DOHH2 (cell line): ENCODE results near the gene TRIM6.

Experiments
- H3F3A ChIP-seq: fragments of 200-600 bp; sonication (generic), shearing (Covaris generic); 2 replicates; pipeline ENCODE4 v1.6.0; 2016; ENCODE audit warnings: antibody characterized with exemption, mild to moderate bottlenecking; ENCODE audit not compliant: control insufficient read depth, insufficient read depth
- H3K27ac ChIP-seq: fragments of 200-600 bp; sonication (generic); 2 replicates; pipeline ENCODE4 v1.5.1; 2014; ENCODE audit warnings: low read depth, mild to moderate bottlenecking, low read length, moderate library complexity
- H3K27me3 ChIP-seq: fragments of 200-600 bp; sonication (generic); 2 replicates; pipeline ENCODE4 v1.6.1; 2014; ENCODE audit warnings: mild to moderate bottlenecking, low read length, mixed read lengths; ENCODE audit not compliant: control insufficient read depth
- H3K36me3 ChIP-seq: fragments of 200-600 bp; sonication (generic); 2 replicates; pipeline ENCODE4 v1.6.1; 2014; ENCODE audit warnings: mild to moderate bottlenecking, low read length, moderate library complexity, mixed read lengths; ENCODE audit not compliant: control insufficient read depth
- H3K4me1 ChIP-seq: fragments of 200-600 bp; sonication (generic); 2 replicates; pipeline ENCODE4 v1.6.1; 2014; ENCODE audit warnings: mild to moderate bottlenecking, low read length, mixed read lengths; ENCODE audit not compliant: control insufficient read depth
- H3K4me2 ChIP-seq: fragments of 200-600 bp; sonication (generic); 2 replicates; pipeline ENCODE4 v1.6.0; 2014; ENCODE audit warnings: mild to moderate bottlenecking, low read length, moderate library complexity
- H3K4me3 ChIP-seq: fragments of 200-600 bp; sonication (generic); 2 replicates; pipeline ENCODE4 v1.5.1; 2014; ENCODE audit warnings: mild to moderate bottlenecking, low read length, mixed read lengths
- H3K79me2 ChIP-seq: fragments of 200-600 bp; sonication (generic); 2 replicates; pipeline ENCODE4 v1.6.1; 2014; ENCODE audit warnings: mild to moderate bottlenecking, low read length, mixed read lengths; ENCODE audit not compliant: control insufficient read depth
- H3K9me2 ChIP-seq: fragments of 200-600 bp; sonication (generic); replicated peaks from 2 replicates; pipeline ENCODE4 v1.6.1; 2014; ENCODE audit warnings: mild to moderate bottlenecking, low read length, mixed read lengths; ENCODE audit not compliant: control insufficient read depth
- H3K9me3 ChIP-seq: fragments of 200-600 bp; sonication (generic); 2 replicates; pipeline ENCODE4 v1.6.1; 2014; ENCODE audit warnings: antibody characterized with exemption, low read length, mixed read lengths; ENCODE audit not compliant: control insufficient read depth, insufficient read depth
- H4K20me1 ChIP-seq: fragments of 200-600 bp; sonication (generic); 2 replicates; pipeline ENCODE4 v1.6.0; 2014; ENCODE audit warnings: low read depth, mild to moderate bottlenecking, antibody characterized with exemption, low read length, moderate library complexity; ENCODE audit not compliant: control insufficient read depth, insufficient read depth
- EZH2phosphoT487 ChIP-seq: fragments of 200-600 bp; sonication (generic); IDR thresholded peaks from 2 replicates; pipeline ENCODE4 v1.6.1; 2017; ENCODE audit warnings: borderline replicate concordance, mild to moderate bottlenecking, antibody characterized with exemption, low read length, moderate library complexity, mixed read lengths
- TF ChIP-seq, protein P1 (sequence below): fragments of 200-600 bp; sonication (generic); IDR thresholded peaks from one replicate; pipeline ENCODE4 v1.5.1; 2014; ENCODE audit warnings: antibody characterized with exemption, mild to moderate bottlenecking, low read depth, low read length; ENCODE audit not compliant: poor library complexity, severe bottlenecking

The TRIM6 gene

DNA sequence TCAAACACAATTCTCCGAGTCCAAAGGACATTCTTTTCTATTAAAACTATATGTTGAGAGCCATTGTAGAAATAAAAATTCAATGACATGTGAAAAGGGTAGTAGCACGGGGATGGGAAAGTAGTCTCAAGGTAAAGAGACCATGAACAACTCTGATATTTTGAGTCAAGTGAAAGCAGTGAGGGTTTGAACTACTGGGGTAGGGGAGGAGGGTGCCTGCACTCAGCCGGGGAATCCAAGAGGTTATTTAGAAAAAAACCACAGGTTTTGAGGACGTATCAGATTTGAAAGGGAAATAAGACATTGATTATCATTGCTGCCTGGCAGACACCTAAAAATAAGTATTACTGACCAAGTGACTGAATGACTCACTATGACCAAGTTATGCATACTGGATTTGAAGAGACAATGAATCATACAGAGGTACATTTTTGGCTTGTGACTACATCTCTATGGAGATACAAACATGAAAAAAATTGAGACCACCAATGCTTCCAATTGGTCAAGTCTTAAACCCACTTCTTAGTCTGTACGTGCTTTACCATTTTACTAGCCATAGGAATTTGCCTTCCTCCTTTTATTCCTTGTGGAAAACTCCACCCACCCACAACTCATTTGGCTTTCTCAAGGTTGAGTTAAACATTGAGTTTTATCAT lies 45.9 kb upstream of the TRIM6 start:
- no peaks in the 10 kb centered on the region for H3K4me1 ChIP-seq
- H4K20me1 ChIP-seq, result no peaks in the 10 kb centered on the region
- H3K4me2 ChIP-seq, result no peak overlapping the region
- no peaks in the 10 kb centered on the region for H3K9me2 ChIP-seq
- H3K79me2 ChIP-seq, result no peaks in the 10 kb centered on the region
- TF ChIP-seq EZH2phosphoT487, result no peak
- TF ChIP-seq, protein P1, sequence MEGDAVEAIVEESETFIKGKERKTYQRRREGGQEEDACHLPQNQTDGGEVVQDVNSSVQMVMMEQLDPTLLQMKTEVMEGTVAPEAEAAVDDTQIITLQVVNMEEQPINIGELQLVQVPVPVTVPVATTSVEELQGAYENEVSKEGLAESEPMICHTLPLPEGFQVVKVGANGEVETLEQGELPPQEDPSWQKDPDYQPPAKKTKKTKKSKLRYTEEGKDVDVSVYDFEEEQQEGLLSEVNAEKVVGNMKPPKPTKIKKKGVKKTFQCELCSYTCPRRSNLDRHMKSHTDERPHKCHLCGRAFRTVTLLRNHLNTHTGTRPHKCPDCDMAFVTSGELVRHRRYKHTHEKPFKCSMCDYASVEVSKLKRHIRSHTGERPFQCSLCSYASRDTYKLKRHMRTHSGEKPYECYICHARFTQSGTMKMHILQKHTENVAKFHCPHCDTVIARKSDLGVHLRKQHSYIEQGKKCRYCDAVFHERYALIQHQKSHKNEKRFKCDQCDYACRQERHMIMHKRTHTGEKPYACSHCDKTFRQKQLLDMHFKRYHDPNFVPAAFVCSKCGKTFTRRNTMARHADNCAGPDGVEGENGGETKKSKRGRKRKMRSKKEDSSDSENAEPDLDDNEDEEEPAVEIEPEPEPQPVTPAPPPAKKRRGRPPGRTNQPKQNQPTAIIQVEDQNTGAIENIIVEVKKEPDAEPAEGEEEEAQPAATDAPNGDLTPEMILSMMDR, result no peak
- H3K36me3 ChIP-seq, result no peaks in the 10 kb centered on the region
- no peaks in the 10 kb centered on the region for H3K9me3 ChIP-seq
- no peak overlapping the region for H3K27ac ChIP-seq
- H3F3A ChIP-seq, result no peaks in the 10 kb centered on the region
- no peak overlapping the region for H3K4me3 ChIP-seq
- H3K27me3 ChIP-seq, result no peaks in the 10 kb centered on the region

DNA sequence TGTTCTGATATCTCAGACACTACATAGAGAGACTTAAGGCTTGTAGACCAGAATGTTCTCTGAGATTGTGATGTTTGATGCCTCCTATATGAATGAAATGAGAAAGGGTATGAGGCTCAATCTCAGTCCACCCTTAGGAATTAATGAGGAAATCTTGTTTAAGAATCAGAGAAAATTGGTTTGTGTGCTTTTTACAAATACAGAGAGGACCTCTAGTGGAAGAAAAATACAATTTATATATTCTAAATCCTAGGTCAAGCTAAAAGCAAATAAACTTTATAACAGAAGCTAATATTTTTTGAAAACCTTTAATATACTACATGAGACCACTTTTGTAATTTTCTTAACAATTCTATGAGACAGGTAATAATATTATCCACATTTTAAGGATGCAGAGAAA lies 43.1 kb upstream of the TRIM6 start:
- Histone ChIP-seq H3K27ac (no peak overlapping the region), H3K4me1 (no peaks in the 10 kb centered on the region), H3K27me3 (no peaks in the 10 kb centered on the region), H3K4me3 (no peak overlapping the region), H4K20me1 (no peaks in the 10 kb centered on the region), H3F3A (no peaks in the 10 kb centered on the region), H3K79me2 (no peaks in the 10 kb centered on the region), H3K9me2 (no peaks in the 10 kb centered on the region), H3K9me3 (no peaks in the 10 kb centered on the region), H3K4me2 (no peak overlapping the region), H3K36me3 (no peaks in the 10 kb centered on the region)
- TF ChIP-seq EZH2phosphoT487, result no peak
- TF ChIP-seq, protein P1, result no peak

DNA sequence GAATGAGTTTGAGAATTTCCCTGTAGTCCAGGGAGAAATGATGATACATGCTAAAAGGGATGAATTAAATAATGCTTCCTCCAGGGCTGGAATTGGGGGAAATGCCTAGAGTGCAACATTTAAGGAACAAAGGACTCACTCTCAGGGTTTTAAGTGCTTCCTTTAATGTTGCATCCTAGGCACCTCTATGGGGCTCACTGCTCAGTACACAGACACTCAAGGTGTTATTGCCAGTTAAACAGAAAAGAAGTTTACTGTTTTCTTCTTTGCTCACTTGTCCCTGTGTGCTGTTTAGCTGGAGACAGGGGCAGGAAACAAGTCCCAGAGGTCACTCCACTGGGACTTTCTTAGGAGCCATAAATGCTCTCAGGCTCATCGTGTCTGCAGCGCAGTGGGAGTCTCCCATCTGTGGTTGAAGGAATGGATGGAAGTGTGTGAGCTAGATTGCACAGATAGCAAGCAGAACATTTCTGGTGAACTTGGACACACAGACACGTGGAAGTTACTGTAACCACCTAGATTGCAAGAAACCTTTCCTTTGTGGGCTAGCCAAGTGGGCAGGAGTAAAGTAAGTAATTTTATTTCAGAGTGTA lies 39.7 kb upstream of the TRIM6 start:
- Histone ChIP-seq H4K20me1 (no peaks in the 10 kb centered on the region), H3F3A (no peaks in the 10 kb centered on the region), H3K4me2 (no peak overlapping the region), H3K9me3 (no peaks in the 10 kb centered on the region), H3K4me3 (no peak overlapping the region), H3K79me2 (no peaks in the 10 kb centered on the region), H3K27me3 (no peaks in the 10 kb centered on the region), H3K27ac (no peak overlapping the region), H3K36me3 (no peaks in the 10 kb centered on the region), H3K4me1 (no peaks in the 10 kb centered on the region), H3K9me2 (no peaks in the 10 kb centered on the region)
- TF ChIP-seq, protein P1, result no peak
- no peak for TF ChIP-seq EZH2phosphoT487
